Measurements from ENCODE around the gene CAMTA1. TPM values are rescaled to one million over a fixed set of nuclear protein-coding genes. Genes with fewer than 3 reads are reported as not detected.

The CAMTA1 gene
- total RNA-seq, 3 donors from 2014 or later, result 73.4 to 114 (median 82.6) TPM

DNA sequence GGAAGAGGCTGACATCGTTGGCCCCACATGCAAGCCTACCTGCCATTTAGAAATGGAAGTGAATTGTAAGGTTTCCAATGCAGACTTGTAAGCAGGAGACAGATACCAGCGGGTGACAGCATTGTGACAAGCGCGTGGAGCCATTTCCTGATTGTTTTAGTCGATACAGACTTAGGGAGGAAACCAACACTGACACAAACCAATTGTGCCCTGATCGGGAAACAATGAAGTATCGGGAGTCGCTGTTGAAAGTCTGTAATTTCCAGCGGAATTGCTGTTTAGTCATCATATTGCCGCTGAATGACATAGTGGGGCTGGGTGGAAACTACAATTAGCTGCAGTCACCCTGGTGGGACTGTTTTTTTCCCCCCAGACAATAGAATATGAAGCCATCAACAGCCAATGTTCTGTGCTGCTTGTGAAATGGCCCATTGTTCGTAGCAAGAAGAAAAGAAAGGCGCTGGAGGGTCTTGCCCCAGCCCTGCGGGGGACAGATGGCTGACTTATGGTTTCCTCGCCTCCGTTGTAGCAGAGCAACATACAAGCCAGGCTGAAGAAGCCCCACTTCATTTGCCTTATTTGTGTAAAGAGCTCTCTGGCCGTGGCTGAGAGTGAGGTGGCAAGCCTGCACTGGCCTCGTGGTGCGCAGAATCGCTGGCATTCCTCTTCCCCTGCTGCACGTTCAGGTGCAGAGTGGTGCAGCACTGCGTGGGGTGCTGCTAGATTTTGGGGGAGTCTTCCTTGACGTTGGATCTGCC is 462.7 kb downstream of the CAMTA1 start:
- TF ChIP-seq, protein P1, sequence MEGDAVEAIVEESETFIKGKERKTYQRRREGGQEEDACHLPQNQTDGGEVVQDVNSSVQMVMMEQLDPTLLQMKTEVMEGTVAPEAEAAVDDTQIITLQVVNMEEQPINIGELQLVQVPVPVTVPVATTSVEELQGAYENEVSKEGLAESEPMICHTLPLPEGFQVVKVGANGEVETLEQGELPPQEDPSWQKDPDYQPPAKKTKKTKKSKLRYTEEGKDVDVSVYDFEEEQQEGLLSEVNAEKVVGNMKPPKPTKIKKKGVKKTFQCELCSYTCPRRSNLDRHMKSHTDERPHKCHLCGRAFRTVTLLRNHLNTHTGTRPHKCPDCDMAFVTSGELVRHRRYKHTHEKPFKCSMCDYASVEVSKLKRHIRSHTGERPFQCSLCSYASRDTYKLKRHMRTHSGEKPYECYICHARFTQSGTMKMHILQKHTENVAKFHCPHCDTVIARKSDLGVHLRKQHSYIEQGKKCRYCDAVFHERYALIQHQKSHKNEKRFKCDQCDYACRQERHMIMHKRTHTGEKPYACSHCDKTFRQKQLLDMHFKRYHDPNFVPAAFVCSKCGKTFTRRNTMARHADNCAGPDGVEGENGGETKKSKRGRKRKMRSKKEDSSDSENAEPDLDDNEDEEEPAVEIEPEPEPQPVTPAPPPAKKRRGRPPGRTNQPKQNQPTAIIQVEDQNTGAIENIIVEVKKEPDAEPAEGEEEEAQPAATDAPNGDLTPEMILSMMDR (IDR thresholded peaks at IDR 0.05), result no peak
- intact Hi-C loops (cut with DNase I, micrococcal nuclease), result no loop called here
- ATAC-seq (no peak), DNase-seq (no peak)
- no peaks in the 10 kb centered on the region for H3K4me1 ChIP-seq (ENCODE audit: low read depth)
- H3K4me3 ChIP-seq, result no peak overlapping the region
- H3K9me3 ChIP-seq, result no peaks in the 10 kb centered on the region
- H3K36me3 ChIP-seq (ENCODE audit: low read depth), result no peaks in the 10 kb centered on the region

DNA sequence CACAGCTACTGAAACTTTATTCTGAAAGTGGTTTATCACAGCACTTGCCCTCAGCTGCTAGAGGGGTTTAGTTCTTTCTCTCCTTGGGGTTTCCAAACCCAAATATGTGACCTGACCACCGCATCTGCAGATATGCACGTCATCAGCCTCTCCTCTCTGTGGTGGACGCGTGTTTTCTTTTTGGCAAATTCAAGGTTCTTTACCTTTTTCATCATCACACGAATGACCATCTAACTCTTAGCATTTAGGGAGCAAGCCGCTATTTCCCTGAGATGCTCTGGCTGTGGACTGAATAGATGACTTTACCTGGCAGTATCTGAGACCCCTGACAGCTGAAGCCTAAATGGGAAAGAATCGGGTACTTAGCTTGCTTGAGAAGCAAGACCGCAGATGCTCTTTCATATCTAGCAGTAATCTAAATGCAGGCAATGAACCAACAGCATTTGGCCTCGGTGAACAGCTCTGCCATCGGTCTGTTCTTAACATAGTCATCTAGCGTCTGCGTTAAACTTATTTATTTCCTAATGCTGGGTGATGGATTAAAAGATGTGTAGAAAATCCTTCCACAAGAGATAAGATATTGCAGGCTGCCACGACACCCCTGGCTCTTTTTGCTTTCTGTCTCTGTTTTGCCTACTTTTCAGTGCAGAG is 463.4 kb downstream of the CAMTA1 start:
- Histone ChIP-seq H3K4me1 (ENCODE audit: low read depth) (no peaks in the 10 kb centered on the region), H3K36me3 (ENCODE audit: low read depth) (no peaks in the 10 kb centered on the region), H3K9me3 (no peaks in the 10 kb centered on the region), H3K4me3 (no peak overlapping the region)
- DNase-seq (no peak), ATAC-seq (no peak)
- TF ChIP-seq, protein P1 (IDR thresholded peaks at IDR 0.05), result no peak
- intact Hi-C loops (cut with DNase I, micrococcal nuclease), result no loop called here

DNA sequence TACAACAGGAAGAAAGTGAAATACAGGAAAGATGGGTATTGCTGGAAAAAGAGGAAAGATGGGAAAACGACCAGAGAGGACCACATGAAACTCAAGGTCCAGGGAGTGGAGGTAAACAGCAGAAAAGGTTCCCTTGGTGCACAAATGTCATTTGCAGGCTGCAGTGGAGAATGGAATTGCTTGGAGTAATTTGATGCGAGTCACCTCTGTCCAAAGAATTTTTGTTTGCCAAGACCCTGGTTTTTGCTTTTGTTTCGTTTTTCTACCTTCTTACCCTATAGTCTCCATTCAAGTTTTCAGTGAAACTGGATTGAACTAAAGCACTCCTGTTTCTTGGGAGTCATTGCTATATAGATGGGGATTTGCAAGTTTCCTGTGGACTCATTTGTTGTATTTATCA is 464.3 kb downstream of the CAMTA1 start:
- Histone ChIP-seq H3K4me3 (no peak overlapping the region), H3K9me3 (no peaks in the 10 kb centered on the region), H3K4me1 (ENCODE audit: low read depth) (no peaks in the 10 kb centered on the region), H3K36me3 (ENCODE audit: low read depth) (no peaks in the 10 kb centered on the region)
- intact Hi-C loops (cut with DNase I, micrococcal nuclease), result no loop called here
- TF ChIP-seq, protein P1 (IDR thresholded peaks at IDR 0.05), result no peak
- DNase-seq, result no peak
- ATAC-seq, result no peak

DNA sequence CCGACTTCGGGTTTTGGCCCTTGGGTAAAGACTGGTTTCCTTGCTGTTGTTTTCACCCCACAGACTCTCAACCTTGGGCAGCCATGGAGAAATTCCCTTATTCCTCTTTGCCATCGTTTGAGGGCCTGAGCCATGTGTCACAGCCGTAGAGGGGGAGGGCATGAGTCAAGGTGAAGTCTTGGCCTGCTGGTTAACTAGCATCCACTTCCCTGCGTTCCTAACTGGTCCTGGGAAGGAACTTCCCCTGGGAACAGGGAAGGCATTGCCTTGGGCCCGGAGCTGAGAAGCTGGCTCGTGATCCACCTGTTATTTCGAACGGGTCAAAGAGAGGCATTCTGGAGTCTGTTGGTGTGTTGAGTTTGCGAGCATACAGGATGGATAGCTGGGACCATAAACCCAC is 464.9 kb downstream of the CAMTA1 start:
- intact Hi-C loops (cut with DNase I, micrococcal nuclease), result no loop called here
- TF ChIP-seq, protein P1 (IDR thresholded peaks at IDR 0.05), result no peak
- Histone ChIP-seq H3K36me3 (ENCODE audit: low read depth) (no peaks in the 10 kb centered on the region), H3K4me1 (ENCODE audit: low read depth) (no peaks in the 10 kb centered on the region), H3K4me3 (no peak overlapping the region), H3K9me3 (no peaks in the 10 kb centered on the region)
- ATAC-seq (no peak), DNase-seq (no peak)

DNA sequence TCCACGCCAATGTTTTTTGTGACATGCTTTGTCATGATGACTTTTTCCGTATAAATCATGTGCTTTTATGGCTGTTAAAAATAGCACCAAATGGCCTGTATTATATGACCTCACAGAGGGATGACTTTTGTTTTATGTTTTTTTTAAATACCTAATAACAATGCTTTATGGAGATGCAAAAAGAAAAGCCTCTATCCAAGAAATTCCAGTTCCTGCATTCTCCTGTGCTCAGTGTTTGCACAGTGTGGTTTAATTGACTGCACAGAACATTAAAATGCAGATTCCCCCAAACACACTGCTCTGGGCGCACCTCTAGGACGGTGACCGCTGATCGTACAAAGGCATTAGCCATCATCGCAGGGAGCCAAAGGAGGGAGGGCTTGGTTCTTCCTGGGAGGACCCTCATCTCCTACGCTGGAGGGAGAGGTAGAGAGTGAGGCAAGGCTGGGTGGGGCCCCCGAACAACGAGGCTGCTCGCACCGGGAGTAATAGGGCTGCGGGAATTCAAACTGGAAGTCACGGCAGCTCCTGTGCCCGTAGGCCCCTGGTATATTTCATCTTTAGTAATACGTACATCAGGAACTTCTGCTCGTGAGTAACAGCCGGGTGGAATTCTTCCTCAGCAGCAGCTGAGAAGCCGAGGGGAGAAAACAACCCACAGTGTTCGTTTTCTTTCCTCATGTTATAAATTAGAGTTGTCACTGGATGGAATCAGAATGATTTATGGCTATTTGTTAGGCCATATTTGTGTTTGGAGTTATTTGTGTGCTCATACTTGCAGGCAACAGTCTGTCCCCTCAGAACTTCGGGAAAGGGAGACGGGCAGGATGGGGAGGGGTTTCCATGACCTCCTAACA is 465.6 kb downstream of the CAMTA1 start:
- DNase-seq (no peak), ATAC-seq (no peak)
- intact Hi-C loops (cut with DNase I, micrococcal nuclease), result no loop called here
- TF ChIP-seq, protein P1 (IDR thresholded peaks at IDR 0.05), result no peak
- Histone ChIP-seq H3K36me3 (ENCODE audit: low read depth) (no peaks in the 10 kb centered on the region), H3K4me1 (ENCODE audit: low read depth) (no peaks in the 10 kb centered on the region), H3K9me3 (no peaks in the 10 kb centered on the region), H3K4me3 (no peak overlapping the region)

Measured in mucosa of descending colon (tissue), 3 donors.